Measurements from ENCODE around the gene IMMP2L.

- no peak for TF ChIP-seq CTCF (IDR thresholded peaks at IDR 0.05 in 4 of 5, conservative IDR thresholded peaks at IDR 0.05 in 1 of 5)
- TF ChIP-seq POLR2A (IDR thresholded peaks at IDR 0.05) = no peak
These were observed 132.5 kb downstream of the IMMP2L start for GRCh38 chr7:111429781-111430180.

All from gastrocnemius medialis (tissue), 4 donors.